VCaP (cell line): ENCODE measurements around the gene TBL1Y.
"Not testable (repeated sequence)": the region's sequence is repeated elsewhere in the genome, so short reads cannot be mapped to it uniquely, and the experiment has no call there.

Source experiments
- H3K27ac ChIP-seq: fragments of 450-650 bp; 2 replicates; pipeline ENCODE4 v1.5.1; 2017
- TF ChIP-seq, protein P1 (sequence below): fragments of 450-650 bp; conservative IDR thresholded peaks from 2 replicates; pipeline ENCODE4 v1.5.1; 2017; ENCODE audit warnings: mild to moderate bottlenecking, moderate library complexity

Gene TBL1Y

DNA sequence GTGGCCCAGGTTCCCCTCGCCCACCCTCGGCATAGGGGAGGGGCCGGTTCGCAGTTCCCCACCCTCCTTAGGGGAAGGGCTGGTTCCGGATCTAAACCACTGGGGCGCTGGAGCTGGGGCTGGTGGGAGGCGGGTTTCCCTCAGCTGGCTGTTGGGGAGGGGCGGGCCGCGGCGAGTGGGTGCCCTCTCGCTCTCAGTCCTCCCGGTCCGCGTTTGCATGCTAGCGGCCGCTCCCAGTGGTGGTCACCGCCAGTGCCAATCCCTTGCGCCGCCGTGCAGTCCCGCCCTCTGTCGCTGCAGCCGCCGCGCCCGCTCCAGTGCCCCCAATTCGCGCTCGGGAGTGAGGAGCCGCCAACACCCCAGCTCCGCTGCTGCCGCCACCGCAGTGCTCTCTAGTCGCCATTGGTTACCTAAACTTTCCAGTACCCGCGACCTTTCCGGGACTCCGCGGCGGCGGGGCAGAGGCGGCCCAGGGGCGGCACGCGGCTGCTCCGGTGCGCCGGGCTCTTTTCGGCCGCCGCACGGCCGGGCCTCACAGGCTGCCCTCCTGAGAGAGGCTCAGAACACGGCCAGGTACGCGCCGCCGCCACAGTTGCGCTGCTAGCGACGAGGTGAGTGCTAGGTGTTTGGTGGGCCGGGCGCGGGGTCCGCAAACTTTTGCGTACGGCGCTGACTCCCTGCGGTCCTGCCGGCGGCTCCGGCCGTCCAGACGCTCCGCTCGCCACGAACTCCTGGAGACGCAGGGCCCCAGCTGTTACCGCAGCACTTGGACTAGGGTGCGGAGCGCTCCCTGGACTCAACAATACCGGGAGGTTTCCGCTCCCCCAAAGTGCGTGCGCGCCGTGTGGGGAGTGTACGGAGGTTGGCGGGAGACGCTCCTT is at the start of gene TBL1Y:
Gene TBL1Y, plus strand, starts transcription at position 326 of the 881 bp plus-strand sequence. CDS start 114,388 bp downstream, outside the sequence.
- H3K27ac ChIP-seq: peak within 1 kb of the TSS; percentile 90
- TF ChIP-seq, protein P1, sequence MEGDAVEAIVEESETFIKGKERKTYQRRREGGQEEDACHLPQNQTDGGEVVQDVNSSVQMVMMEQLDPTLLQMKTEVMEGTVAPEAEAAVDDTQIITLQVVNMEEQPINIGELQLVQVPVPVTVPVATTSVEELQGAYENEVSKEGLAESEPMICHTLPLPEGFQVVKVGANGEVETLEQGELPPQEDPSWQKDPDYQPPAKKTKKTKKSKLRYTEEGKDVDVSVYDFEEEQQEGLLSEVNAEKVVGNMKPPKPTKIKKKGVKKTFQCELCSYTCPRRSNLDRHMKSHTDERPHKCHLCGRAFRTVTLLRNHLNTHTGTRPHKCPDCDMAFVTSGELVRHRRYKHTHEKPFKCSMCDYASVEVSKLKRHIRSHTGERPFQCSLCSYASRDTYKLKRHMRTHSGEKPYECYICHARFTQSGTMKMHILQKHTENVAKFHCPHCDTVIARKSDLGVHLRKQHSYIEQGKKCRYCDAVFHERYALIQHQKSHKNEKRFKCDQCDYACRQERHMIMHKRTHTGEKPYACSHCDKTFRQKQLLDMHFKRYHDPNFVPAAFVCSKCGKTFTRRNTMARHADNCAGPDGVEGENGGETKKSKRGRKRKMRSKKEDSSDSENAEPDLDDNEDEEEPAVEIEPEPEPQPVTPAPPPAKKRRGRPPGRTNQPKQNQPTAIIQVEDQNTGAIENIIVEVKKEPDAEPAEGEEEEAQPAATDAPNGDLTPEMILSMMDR: no peak

DNA sequence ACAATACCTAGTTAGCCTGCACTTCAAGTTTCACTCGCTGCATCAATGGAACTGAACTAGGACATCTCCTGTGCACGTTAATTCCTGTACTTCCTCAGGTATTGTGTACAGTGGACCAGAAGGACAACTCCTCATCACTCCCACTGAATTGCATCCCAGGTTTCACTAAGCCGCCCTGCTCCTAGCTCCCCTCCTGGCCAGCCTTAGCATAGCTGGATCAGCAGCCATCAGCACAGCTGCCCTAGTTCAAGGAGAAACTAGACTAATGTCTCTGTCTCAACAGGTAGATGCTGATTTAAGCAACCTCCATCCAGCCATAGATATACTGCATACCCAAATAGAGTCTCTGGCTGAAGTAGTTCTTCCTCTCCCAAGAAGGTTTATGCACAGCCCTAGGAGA is 16.0 kb upstream of the TBL1Y start:
- H3K27ac ChIP-seq: no peak overlapping the region
- TF ChIP-seq, protein P1: no peak

- no peak overlapping the region for H3K27ac ChIP-seq
- TF ChIP-seq, protein P1: no peak
Measured at GRCh38 chrY:6895236-6895635, 15.3 kb upstream of the TBL1Y start.

- H3K27ac ChIP-seq: not testable (repeated sequence)
Measured at GRCh38 chrY:6902116-6902515, 8.4 kb upstream of the TBL1Y start.

DNA sequence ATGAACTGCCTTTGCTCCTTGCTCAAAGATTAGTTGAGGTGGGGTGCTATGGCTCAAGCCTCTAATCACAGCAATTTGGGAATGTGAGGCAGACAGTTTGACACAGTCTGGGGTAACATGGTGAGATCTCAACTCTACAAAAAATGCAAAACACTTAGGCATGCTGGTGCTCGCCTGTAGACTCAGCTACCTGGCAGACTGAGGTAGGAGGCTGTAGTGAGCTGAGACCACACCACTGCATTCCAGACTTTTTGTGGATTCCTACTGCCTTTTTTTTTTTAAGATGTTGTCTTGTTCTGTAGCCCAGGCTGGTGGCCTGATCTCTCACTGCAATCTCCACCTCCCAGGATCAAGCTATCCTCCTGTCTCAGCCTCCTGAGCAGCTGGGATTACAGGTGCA is 2.9 kb upstream of the TBL1Y start:
- H3K27ac ChIP-seq: peak overlapping the region; percentile 90
- TF ChIP-seq, protein P1: no peak

DNA sequence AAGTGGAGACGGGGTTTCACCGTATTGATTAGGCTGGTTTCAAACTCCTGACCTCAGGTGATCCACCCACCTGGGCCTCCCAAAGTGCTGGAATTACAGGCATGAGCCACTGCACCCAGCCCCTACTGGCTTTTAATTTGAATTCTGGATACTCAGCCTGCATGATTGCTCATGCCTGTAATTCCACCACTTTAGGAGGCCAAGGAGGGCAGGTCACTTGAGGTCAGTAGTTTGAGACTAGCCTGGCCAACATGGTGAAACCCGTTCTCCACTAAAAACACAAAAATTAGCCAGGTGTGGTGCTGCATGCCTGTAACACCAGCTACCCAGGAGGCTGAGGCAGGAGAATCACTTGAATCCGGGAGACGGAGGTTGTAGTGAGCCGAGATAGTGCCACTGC is 2.5 kb upstream of the TBL1Y start:
- H3K27ac ChIP-seq: peak overlapping the region; percentile 90

DNA sequence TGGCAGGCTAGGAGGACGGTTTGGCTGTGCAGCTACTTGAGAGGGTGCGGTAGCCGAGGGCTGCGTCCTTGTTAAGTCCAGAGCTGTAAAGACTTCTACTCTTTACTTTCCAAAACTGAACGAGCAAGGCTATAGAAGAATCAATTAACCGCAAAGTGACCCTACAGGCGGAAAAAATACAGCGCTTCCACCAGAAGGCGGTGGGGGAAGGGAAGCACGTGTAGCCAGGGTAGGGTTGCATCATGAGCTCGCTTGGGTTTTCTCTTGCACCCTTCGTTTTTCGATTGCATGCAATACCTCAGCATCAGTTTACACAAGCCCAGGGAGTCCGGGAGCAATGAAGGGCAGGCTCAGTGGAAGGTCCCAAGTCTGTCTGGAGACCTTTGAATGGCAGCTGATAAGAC is 1.4 kb upstream of the TBL1Y start:
- TF ChIP-seq, protein P1: no peak
- H3K27ac ChIP-seq: peak overlapping the region; percentile 90

DNA sequence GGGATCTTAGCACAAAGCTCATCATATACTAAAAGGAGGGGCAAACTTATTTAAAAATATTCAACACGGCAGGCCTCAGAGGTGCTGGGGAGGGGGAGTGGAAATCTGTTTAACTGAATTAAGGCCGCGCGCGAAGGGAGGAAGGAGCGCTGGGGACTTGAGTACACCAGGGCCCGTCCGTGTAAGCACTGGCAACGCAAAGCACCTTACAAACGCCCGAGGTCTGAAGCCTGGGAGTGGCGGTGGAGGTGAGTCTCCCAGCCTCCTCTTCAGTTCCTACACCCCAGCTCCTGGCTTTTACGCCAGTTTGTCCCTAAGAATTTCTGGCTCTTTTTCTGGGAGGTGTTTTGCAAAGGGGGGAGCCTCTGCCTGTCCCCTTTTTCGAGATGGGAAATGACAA is 641 bp upstream of the TBL1Y start:
- TF ChIP-seq, protein P1: no peak
- H3K27ac ChIP-seq: peak overlapping the region; percentile 90
